SK-N-DZ (cell line): ENCODE measurements around the gene HTR3B. TPM values are rescaled to one million over a fixed set of nuclear protein-coding genes. Genes with fewer than 3 reads are reported as not detected.
"Not testable (repeated sequence)": the region's sequence is repeated elsewhere in the genome, so short reads cannot be mapped to it uniquely, and the experiment has no call there.

ENCODE experiments used
- DNase-seq: peaks from one replicate; pipeline ENCODE4 v3.0.0-alpha.2; 2015; ENCODE audit warnings: low spot score
- polyA plus RNA-seq, 2 experiments: library from polyadenylated mRNA; depleted of rRNA; stranded (reverse); fragments of >200 nt; gene quantifications; 2 replicates each; pipeline ENCODE4 v1.2.3, GENCODE V29; 2014

HTR3B gene, protein sequence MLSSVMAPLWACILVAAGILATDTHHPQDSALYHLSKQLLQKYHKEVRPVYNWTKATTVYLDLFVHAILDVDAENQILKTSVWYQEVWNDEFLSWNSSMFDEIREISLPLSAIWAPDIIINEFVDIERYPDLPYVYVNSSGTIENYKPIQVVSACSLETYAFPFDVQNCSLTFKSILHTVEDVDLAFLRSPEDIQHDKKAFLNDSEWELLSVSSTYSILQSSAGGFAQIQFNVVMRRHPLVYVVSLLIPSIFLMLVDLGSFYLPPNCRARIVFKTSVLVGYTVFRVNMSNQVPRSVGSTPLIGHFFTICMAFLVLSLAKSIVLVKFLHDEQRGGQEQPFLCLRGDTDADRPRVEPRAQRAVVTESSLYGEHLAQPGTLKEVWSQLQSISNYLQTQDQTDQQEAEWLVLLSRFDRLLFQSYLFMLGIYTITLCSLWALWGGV
- not detected in 2 replicates for polyA plus RNA-seq (2014; cell fraction: cytosol; rRNA removed)
- not detected in 2 replicates for polyA plus RNA-seq (2014; cell fraction: nucleus; rRNA removed)

DNA sequence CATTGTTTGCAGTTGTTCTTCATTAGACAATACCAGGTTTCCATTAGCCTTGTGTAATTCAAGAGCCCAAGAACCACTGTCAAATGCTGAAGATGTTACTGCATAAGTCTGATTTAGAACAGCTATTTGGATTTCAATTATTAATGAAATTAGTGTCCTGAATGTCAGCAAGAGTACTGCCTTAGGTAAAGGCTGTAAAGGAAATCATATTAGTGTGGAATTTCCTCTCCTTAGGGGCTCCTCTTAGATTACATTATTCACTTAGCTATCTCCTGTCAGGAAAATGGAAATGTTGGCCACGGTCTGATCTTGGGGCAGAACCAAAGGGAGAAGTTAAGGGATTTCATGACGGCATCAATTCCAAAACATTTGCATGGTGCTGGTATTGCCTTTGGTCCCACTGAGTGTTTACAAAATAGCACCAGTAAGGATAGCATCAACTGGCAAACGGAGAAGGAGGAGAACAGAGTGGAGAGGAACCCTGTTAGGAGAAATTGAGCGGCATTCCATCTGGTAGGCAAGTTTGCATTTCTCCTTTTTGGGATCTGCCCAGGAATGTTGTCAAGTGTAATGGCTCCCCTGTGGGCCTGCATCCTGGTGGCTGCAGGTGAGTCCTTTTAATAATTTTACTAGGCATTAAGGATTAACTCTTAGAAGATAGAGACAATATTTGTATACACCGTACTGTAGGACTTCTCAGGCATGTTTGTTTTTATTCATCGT is at the start of gene HTR3B:
Gene HTR3B, plus strand, starts transcription at position 418 of the 723 bp plus-strand sequence. Its CDS starts 138 bp downstream, at position 556.
- no peak for DNase-seq

DNA sequence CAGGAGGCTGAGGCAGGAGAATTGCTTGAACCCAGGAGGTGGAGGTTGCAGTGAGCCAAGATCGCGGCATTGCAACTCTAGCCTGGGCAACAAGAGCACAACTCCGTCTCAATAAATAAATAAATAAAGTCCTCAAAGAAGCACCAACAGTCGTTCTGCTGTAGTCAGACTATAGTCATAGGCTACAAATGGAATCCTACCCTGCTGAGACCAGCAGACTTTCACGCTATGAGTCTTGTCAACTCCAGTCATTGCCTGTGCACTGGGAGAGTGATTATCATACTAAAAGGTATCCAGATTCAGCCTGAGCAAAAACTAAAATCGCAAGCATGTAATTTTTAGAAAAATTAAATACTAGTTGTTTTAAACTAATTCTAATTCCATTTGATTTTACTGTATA is 48.8 kb upstream of the HTR3B start:
- DNase-seq = no peak

GRCh38 chr11:113856966-113857759 is 47.4 kb upstream of the HTR3B start:
- no peak for DNase-seq

- DNase-seq = no peak
Measured at GRCh38 chr11:113859665-113860064, 44.9 kb upstream of the HTR3B start.

- DNase-seq = no peak
Measured at GRCh38 chr11:113862435-113862834, 42.2 kb upstream of the HTR3B start.

- no peak for DNase-seq
Measured at GRCh38 chr11:113864410-113864809, 40.2 kb upstream of the HTR3B start.

DNA sequence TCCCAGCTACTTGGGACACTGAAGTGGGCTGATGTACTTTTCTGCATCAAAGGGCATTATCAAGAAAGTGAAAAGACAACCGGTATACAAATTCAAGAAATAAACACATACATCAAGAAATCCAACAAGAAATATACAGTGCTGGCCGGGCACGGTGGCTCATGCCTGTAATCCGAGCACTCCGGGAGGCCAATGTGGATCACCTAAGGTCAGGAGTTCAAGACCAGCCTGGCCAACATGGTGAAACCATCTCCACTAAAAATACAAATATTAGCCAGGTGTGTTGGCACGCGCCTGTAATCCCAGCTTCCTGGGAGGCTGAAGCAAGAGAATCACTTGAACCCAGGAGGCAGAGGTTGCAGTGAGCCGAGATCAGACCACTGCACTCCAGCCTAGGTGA is 38.7 kb upstream of the HTR3B start:
- DNase-seq = no peak

DNA sequence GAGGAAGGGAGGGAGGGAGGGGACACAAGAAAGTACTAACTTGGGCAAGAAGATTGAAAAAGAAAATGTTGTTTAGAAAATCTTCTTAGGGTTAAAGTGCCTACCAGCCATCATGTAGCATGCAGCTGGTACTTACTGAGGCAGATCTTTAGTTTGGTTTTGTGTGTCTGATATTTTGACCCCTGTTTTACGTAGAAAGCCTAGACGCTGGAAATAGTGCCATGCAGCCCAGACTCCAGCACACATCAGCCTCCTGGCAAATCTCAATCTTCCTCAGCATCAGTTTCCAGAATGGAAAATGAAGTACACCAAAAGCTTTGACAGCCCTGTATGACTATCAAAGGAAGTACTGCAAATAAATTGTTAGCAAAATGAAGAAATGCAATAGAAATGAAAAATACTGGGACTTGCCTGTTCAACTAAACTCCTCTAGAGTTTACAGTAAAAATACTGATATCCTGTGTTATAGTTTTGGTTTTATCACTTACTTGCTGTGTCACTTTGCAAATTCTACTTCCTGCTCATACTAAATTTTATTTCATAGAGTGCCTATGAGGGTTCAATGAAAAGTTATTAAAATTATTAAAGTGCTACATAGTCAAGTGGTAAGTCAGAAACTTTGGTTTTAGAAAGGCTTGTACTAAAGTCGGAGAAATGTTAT is 36.6 kb upstream of the HTR3B start:
- no peak for DNase-seq

GRCh38 chr11:113871336-113871735 is 33.3 kb upstream of the HTR3B start:
- DNase-seq = no peak

DNA sequence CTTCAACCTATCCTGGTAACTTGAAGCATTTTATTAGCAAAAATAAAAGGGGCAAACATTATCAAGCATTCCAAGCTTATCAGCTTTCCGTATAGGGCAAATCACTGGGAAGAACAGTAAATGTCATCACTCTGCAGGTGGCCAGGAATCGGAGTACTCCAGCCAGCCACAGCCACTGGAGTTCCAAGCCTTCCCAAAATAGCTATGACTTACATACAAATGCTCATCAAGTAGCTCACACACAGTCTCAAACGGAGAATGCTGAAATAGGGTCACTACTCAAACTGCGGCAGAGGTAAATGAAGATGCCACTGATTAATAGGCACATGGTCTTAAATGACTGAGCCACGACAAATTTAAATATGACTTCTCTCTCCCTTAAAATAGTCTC is 31.4 kb upstream of the HTR3B start:
- DNase-seq = no peak

GRCh38 chr11:113874096-113874495 is 30.5 kb upstream of the HTR3B start:
- DNase-seq = no peak

DNA sequence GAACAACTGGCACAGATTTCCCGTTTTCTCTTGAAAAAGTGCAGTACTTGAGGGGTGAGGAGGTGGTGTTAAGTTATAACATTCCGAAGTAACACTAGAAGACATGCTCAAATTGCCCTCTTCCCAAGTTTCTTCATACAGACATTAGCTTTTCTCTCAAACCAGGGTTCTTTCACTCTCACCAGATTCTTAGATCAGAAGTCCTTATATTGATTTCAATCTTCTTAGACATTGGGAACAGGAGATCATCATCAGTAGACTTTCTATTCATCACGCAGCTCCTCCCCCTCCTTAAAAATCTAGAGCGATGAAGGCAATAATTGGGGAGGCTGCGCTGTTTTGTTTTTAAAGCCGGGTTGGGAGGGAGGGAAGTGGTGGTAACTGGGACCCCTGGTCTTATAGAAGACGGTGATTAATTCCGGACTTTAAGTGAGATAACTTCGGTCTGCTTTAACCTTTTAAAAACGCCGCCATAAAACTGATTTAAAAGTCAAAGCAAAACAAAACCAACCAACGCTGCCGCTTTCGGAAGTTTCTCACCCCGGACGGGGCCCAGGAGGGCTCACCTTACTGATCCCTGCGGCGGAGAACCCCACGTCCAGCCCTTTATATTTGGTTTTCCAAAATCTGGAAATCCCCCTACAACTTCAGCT is 29.9 kb upstream of the HTR3B start:
- DNase-seq = no peak

- DNase-seq = peak; percentile 88
Measured at GRCh38 chr11:113875234-113876073, 29.1 kb upstream of the HTR3B start, which contains the start of gene USP28. TSS of gene USP28 (minus strand) at chr11:113875572. CDS start at chr11:113875501, 71 bp downstream.

DNA sequence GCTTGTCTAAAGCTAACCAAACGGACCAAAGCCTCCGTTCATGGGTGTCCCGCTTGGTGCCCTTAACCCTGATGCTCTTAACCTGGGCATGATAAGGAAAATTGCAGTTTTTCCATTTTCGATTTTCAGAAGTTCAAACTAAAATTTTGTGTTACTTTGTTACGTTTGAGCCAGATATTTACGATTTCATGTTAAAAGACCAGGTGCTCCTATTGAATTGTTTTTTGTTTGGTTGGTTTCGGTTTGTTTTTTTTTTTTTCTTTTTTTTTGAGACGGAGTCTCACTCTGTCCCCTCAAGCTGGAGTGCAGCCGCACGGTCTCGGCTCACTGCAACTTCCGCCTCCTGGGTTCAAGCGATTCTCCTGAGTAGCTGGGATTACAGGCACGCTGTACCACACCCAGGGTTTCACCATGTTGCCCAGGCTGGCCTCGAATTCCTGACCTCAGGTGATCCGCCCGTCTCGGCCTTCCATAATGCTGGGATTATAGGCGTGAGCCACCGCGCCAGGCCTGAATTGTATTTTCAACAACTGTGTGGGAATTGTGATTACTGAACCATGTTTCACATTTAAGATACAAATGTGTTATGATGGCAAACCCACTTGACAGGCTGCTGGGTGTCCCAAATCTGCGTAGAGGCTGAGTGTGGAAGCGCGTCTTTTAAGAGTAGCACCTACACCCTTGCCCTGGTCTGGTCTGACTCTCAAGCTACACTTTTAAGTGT is 28.4 kb upstream of the HTR3B start:
- no peak for DNase-seq

DNA sequence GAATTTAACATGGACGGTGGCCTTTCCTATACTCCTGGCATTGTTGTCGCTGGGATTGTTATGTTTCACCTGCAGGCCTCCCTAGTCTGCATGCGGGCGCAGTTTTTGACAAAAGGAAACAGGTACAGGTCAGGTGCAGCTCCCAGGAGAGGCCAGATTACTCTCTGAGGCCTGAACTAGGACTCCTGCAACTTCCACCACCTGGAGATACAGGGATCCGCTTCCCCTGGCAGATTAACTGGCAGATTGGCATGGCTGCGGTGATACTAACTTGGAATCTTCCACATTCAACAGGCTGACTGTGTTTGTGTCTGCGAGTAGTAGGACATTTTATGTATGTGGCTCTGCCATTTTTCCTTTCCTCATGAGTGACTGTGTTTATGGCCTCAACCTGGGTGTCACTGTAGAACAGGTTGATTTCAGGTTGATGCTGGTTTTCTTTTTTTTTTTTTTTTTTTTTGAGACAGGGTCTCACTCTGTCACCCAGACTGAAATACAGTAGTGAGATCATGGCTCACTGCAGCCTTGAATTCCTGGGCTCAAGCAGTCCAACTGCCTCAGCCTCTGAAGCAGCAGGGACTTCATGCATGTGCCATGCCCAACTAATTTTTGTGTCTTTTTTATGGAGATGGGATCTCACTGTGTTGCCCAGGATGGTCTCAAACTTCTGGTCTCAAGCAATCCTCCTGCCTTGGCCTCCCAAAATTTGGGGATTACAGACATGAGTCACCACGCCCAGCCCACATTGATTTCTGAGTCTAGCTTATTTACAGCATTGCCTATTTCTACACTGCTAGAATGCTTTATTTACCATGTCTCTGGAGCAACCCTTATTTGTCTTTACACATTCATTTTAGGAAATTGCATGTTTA is 27.6 kb upstream of the HTR3B start:
- DNase-seq = no peak

DNA sequence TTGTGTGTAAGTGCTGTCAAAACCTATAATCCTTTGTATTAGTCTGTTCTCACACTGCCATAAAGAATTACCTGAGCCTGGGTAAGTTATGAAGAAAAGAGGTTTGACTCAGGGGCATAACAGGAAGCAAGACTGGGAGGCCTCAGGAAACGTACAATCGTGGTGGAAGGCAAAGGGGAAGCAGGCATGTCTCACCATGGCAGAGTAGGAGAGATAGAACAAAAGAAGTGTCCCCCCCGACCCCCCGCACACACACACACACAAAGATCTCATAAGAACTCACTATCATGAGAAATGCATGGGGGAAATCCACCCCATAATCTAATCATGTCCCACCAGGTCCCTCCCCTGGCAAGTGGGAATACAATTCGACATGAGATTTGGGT is 26.9 kb upstream of the HTR3B start:
- DNase-seq = no peak

- not testable (repeated sequence) for DNase-seq
Measured at GRCh38 chr11:113879446-113879845, 25.1 kb upstream of the HTR3B start.

- no peak for DNase-seq
Measured at GRCh38 chr11:113880971-113881370, 23.6 kb upstream of the HTR3B start.
